BLaER1 treated with 17β-estradiol and CSF1 and Interleukin-3, amounts not matched to agents 10 nM and 100 nM (cell line): ENCODE data around the gene LRP8.

Experiments
- H3K27ac ChIP-seq, 11 experiments: shearing (Covaris generic); formaldehyde crosslinking; 2 replicates each; pipeline ENCODE4 v1.8.1; 2022
- H3K27me3 ChIP-seq, 11 experiments: shearing (Covaris generic); formaldehyde crosslinking; 2 replicates each; pipeline ENCODE4 v1.8.1; 2022
- H3K36me3 ChIP-seq, 11 experiments: shearing (Covaris generic); formaldehyde crosslinking; 2 replicates each; pipeline ENCODE4 v1.8.1; 2022
- H3K4me1 ChIP-seq, 10 experiments: shearing (Covaris generic); formaldehyde crosslinking; 2 replicates each; pipeline ENCODE4 v1.8.1; 2022
- H3K4me2 ChIP-seq, 11 experiments: shearing (Covaris generic); formaldehyde crosslinking; 2 replicates each; pipeline ENCODE4 v1.8.1; 2022
- H3K4me3 ChIP-seq, 10 experiments: shearing (Covaris generic); formaldehyde crosslinking; 2 replicates each; pipeline ENCODE4 v1.8.1; 2022
- H3K9ac ChIP-seq, 11 experiments: shearing (Covaris generic); formaldehyde crosslinking; 2 replicates each; pipeline ENCODE4 v1.8.1; 2022
- H3K9me3 ChIP-seq, 11 experiments: shearing (Covaris generic); formaldehyde crosslinking; replicated peaks in 1 of 11; 2 replicates each; pipeline ENCODE4 v1.8.1; 2022
- H4K20me1 ChIP-seq, 11 experiments: shearing (Covaris generic); formaldehyde crosslinking; 2 replicates each; pipeline ENCODE4 v1.8.1; 2022
- Cebpa-rat ChIP-seq, 11 experiments: shearing (Covaris generic); IDR thresholded peaks; 2 replicates each; pipeline ENCODE4 v1.8.1; 2022

The LRP8 gene

DNA sequence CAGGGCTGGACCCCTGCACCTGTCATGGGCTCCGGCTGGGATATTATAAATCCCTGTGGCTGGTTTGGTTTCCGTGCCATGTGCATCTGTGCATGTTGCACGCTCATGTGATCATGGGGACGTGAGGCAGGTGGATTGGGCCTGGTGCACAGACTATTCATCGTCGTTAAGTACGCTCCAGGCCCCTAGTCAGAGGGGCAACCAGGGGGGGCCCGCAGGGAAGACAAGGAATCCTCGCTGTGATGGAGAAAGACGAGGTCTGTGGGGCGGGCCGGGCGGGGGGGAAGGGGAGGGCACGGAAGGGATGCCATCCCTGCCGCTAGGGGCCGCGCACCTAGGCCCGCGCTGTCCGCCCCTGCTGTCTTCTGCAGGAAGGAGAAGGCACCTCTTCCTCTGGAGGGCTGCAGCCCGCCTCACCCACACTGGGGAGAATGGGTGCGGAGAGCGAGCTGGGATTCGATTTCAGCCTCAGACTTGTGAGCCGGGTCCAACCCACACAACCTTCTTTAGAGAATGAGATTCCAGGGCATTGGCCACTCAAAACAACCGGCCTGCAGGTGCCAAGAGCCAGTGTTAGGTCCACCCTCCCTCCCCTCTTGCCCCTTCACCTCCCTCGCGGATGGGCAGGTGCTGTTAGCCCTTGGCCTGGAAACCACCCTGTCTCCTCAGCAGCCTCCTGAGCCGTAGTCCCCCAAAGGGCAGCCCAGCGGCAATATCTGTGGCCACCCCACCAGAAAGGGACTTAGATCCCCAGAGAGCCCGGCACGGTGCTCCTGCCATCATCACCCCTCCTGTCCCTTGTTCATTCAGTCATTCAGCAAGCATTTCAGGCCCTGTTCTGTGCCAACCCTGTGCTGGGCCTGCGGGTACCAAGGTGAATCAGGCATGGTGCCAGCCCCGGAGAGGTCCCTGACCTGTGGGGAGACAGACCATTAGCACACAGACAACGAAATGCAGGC, 950 bp upstream of the LRP8 start:
- peak overlapping the region in 7 of 11 experiments; percentile 88 to 99 (median 94); a peak in 12 of 22 replicates for H3K27ac ChIP-seq
- TF ChIP-seq Cebpa-rat (IDR thresholded peaks at IDR 0.05), result no peak
- H3K9me3 ChIP-seq, result no peaks in the 10 kb centered on the region

GRCh38 chr1:53327182-53327913, 522 bp downstream of the LRP8 start:
- Histone ChIP-seq H4K20me1 (peaks cover 0 to 34% (median 24%) of the 10 kb centered on the region in 11 experiments; a peak in 17 of 22 replicates), H3K27me3 (no peaks in the 10 kb centered on the region), H3K4me2 (peak overlapping the region; percentile 85 to 99 (median 93)), H3K27ac (peak overlapping the region in 10 of 11 experiments; percentile 45 to 99 (median 94); a peak in 20 of 22 replicates), H3K36me3 (peaks cover 0 to 33% (median 33%) of the 10 kb centered on the region in 11 experiments; a peak in 18 of 22 replicates), H3K9ac (peak overlapping the region; percentile 75 to 99 (median 92)), H3K4me1 (peaks cover 32 to 61% (median 56%) of the 10 kb centered on the region in 10 experiments), H3K4me3 (peak overlapping the region; percentile 79 to 98 (median 96)), H3K9me3 (no peaks in the 10 kb centered on the region)
- TF ChIP-seq Cebpa-rat (IDR thresholded peaks at IDR 0.05), result no peak

More for the DNA sequence above, 950 bp upstream of the LRP8 start:
- Histone ChIP-seq H3K36me3 (peaks cover 0 to 19% (median 18%) of the 10 kb centered on the region in 11 experiments; a peak in 18 of 22 replicates), H3K9ac (peak overlapping the region in 9 of 11 experiments; percentile 80 to 99 (median 93); a peak in 17 of 22 replicates), H3K4me2 (peak overlapping the region; percentile 85 to 99 (median 93)), H4K20me1 (peaks cover 0 to 20% (median 10%) of the 10 kb centered on the region in 11 experiments; a peak in 15 of 22 replicates), H3K4me3 (peak overlapping the region; percentile 79 to 98 (median 96)), H3K4me1 (peaks cover 20 to 50% (median 41%) of the 10 kb centered on the region in 10 experiments), H3K27me3 (no peaks in the 10 kb centered on the region)

DNA sequence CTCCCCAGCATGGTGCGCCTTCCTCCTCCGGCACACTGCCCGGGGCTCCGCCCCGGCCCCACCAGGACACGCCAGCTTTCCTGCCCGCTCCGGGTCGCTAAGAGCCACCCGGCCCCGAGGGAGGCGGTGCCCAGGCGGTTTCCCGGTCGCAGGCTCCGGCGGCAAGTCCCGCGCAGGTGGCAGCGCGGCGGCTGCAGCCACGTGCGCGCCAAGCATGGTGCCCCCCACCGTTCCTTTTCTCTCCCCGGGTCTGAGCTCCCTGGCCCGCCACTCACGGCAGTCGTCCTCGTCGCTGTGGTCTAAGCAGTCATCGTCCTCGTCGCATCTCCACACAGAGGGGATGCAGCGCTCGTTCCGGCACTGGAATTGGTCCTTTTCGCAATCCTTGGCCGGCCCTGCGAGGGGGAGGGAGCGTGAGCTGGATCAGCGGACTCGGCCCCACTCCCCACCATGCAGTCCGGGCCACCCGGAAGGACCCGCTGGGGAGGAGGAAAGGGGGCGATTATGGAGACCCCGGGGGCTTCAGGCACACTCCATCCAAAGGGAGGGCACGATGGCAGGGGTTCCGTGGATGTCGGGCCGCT, 1.2 kb downstream of the LRP8 start:
- H3K9ac ChIP-seq, result peak overlapping the region; percentile 75 to 99 (median 92)
- H3K36me3 ChIP-seq, result peaks cover 0 to 40% (median 39%) of the 10 kb centered on the region in 11 experiments; a peak in 18 of 22 replicates
- H3K27ac ChIP-seq, result peak overlapping the region in 10 of 11 experiments; percentile 31 to 99 (median 94); a peak in 20 of 22 replicates
- peaks cover 0 to 40% (median 31%) of the 10 kb centered on the region in 11 experiments; a peak in 18 of 22 replicates for H4K20me1 ChIP-seq
- TF ChIP-seq Cebpa-rat (IDR thresholded peaks at IDR 0.05), result no peak
- H3K4me1 ChIP-seq, result peaks cover 39 to 68% (median 62%) of the 10 kb centered on the region in 10 experiments
- H3K9me3 ChIP-seq, result no peaks in the 10 kb centered on the region
- peak overlapping the region; percentile 85 to 99 (median 93) for H3K4me2 ChIP-seq
- H3K4me3 ChIP-seq, result peak overlapping the region; percentile 79 to 98 (median 96)
- H3K27me3 ChIP-seq, result no peaks in the 10 kb centered on the region

GRCh38 chr1:53326088-53326597, 1.7 kb downstream of the LRP8 start:
- H3K4me3 ChIP-seq, result peak overlapping the region; percentile 79 to 98 (median 96)
- TF ChIP-seq Cebpa-rat (IDR thresholded peaks at IDR 0.05), result no peak
- no peaks in the 10 kb centered on the region for H3K9me3 ChIP-seq
- H3K27ac ChIP-seq, result peak overlapping the region; percentile 67 to 99 (median 93); a peak in 21 of 22 replicates
- peaks cover 0 to 46% (median 36%) of the 10 kb centered on the region in 11 experiments; a peak in 18 of 22 replicates for H4K20me1 ChIP-seq
- peak overlapping the region; percentile 88 to 99 (median 98) for H3K4me2 ChIP-seq
- peaks cover 0 to 45% (median 39%) of the 10 kb centered on the region in 11 experiments; a peak in 18 of 22 replicates for H3K36me3 ChIP-seq
- peak overlapping the region; percentile 77 to 99 (median 92) for H3K9ac ChIP-seq
- no peaks in the 10 kb centered on the region for H3K27me3 ChIP-seq
- H3K4me1 ChIP-seq, result peaks cover 44 to 73% (median 68%) of the 10 kb centered on the region in 10 experiments

DNA sequence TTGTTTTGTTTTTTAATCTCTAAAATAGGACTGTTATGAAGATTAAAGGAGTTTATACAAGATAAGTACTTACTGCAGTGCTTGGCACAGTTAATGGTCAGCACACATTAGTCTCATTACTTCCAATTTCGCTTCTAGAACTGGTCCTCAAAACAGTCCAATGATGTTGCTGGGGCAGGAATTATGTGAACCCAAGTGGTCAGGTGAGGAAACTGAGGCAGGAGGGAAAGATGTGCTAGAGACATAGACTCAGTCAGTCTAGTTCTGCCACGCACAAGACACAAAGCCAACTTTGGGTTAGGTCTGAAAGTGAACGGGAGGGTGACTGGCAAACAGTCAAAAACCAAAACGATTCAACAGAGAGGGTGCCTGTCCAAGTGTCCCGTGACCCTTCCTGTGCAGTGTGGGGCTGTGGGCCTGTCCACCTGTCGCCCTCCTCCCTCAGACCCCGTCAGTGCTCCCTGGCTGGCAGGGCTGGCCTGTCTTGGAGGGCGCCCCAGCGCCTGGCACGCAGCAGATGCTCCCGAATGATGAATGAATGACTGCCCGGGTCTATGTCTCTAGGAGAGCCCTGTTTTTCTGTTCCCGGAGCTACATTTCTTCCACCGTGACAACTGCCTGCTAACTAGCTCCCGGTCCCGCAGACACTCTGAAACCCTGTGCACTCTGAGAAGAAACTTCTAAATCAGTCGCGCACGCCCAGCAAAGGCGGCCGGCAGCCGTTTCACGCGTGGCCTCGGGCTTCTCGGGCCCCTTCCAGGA, 2.4 kb downstream of the LRP8 start:
- H3K36me3 ChIP-seq, result peaks cover 0 to 52% (median 45%) of the 10 kb centered on the region in 11 experiments; a peak in 18 of 22 replicates
- no peak for TF ChIP-seq Cebpa-rat (IDR thresholded peaks at IDR 0.05)
- peaks cover 0 to 52% (median 43%) of the 10 kb centered on the region in 11 experiments; a peak in 18 of 22 replicates for H4K20me1 ChIP-seq
- peak overlapping the region; percentile 73 to 99 (median 91) for H3K9ac ChIP-seq
- peak overlapping the region; percentile 86 to 99 (median 98) for H3K4me2 ChIP-seq
- peak overlapping the region; percentile 67 to 99 (median 91); a peak in 21 of 22 replicates for H3K27ac ChIP-seq
- H3K9me3 ChIP-seq, result no peaks in the 10 kb centered on the region
- H3K4me3 ChIP-seq, result peak overlapping the region; percentile 66 to 98 (median 96)
- H3K4me1 ChIP-seq, result peaks cover 51 to 76% (median 71%) of the 10 kb centered on the region in 10 experiments
- no peaks in the 10 kb centered on the region for H3K27me3 ChIP-seq

DNA sequence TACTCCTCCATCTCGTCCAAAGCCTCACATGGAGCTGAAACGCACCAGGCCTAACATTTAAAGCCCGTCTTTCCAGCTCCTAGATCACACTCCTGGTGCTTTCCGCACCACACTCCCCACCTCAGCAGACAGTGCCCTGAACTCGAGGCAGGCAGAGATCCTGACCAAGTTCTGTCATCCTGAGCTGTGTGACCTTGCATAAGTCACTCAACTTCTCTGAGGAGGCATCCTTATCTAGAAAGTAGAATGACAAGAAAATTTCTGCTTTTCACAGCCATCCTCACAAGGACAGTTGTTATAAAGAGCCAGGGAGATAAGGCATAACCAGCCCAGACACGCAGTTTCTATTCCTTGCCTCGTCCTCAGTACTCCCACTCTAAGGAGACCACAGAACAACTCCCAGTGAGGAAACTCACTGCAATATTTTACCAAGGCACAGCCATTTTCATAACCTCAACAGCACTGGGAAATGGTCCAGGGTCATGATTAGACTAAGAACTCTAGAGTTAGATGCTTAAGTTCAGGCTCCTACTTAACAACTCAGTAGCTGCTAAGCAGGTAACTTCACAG, 3.1 kb downstream of the LRP8 start:
- H3K4me2 ChIP-seq, result peak overlapping the region; percentile 86 to 99 (median 98)
- peak overlapping the region in 10 of 11 experiments; percentile 75 to 99 (median 92); a peak in 17 of 22 replicates for H3K27ac ChIP-seq
- peak overlapping the region in 7 of 10 experiments; percentile 66 to 98 (median 96); a peak in 11 of 20 replicates for H3K4me3 ChIP-seq
- no peak for TF ChIP-seq Cebpa-rat (IDR thresholded peaks at IDR 0.05)
- H4K20me1 ChIP-seq, result peaks cover 0 to 59% (median 50%) of the 10 kb centered on the region in 11 experiments; a peak in 18 of 22 replicates
- no peaks in the 10 kb centered on the region for H3K9me3 ChIP-seq
- peaks cover 53 to 76% (median 71%) of the 10 kb centered on the region in 10 experiments for H3K4me1 ChIP-seq
- H3K36me3 ChIP-seq, result peaks cover 0 to 59% (median 50%) of the 10 kb centered on the region in 11 experiments; a peak in 18 of 22 replicates
- peak overlapping the region in 10 of 11 experiments; percentile 73 to 99 (median 92); a peak in 17 of 22 replicates for H3K9ac ChIP-seq
- no peaks in the 10 kb centered on the region for H3K27me3 ChIP-seq

DNA sequence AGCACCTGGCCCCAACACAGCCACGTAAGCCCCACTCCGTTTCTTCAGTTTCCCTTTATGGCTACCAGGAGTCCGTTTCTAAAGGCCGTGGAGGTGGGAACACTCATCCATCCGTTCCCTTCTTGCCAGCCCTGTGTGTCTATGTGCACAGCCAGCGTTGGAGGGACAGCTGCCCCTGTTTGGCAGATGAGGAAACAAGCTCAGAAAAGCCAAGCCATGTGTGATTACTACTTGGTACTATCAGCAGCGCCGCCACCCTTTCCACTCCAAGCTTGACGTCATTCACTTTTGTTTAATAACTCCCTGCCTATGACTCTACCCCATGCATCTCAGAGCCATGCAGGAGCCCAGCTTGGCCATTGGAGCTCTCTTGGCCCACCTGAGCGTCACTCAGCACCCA, 3.5 kb downstream of the LRP8 start:
- no peak for TF ChIP-seq Cebpa-rat (IDR thresholded peaks at IDR 0.05)
- Histone ChIP-seq H3K9ac (peak overlapping the region in 8 of 11 experiments; percentile 54 to 99 (median 92); a peak in 13 of 22 replicates), H3K4me1 (peaks cover 58 to 76% (median 72%) of the 10 kb centered on the region in 10 experiments)

More for the DNA sequence above, 3.5 kb downstream of the LRP8 start:
- Histone ChIP-seq H3K36me3 (peaks cover 0 to 64% (median 51%) of the 10 kb centered on the region in 11 experiments; a peak in 18 of 22 replicates), H3K4me2 (peak overlapping the region; percentile 86 to 99 (median 98); a peak in 21 of 22 replicates), H3K27me3 (no peaks in the 10 kb centered on the region), H3K9me3 (no peaks in the 10 kb centered on the region), H3K27ac (peak overlapping the region in 5 of 11 experiments; percentile 88 to 99 (median 95); a peak in 4 of 22 replicates), H3K4me3 (peak overlapping the region in 2 of 10 experiments; percentile 66 to 98; a peak in 1 of 20 replicates), H4K20me1 (peaks cover 0 to 64% (median 55%) of the 10 kb centered on the region in 11 experiments; a peak in 18 of 22 replicates)
